PC-3 (cell line): Measurements from ENCODE around the gene RELA. TPM values are rescaled to one million over a fixed set of nuclear protein-coding genes. Genes with fewer than 3 reads are reported as not detected.
A peak's percentile ranks its signal among the peaks of the same experiment; 100 is the strongest.

Source experiments
- ATAC-seq: fragments of 200-7000 bp; cut with Tn5 transposase; 2 replicates; pipeline ENCODE4 v1.9.1; 2020; ENCODE audit warnings: mild to moderate bottlenecking, moderate library complexity
- BruUV-seq: library from RNA; stranded (reverse); fragments of 400-500 nt; replicated peaks from 2 replicates; lab custom pipeline; 2021; lab: Mats Ljungman, UMichigan
- CTCF ChIA-PET: fragments of 300-600 bp; sonication (Branson Sonifier 250); formaldehyde crosslinking; loops from one replicate; lab custom pipeline; 2022; ENCODE audit warnings: antibody characterized with exemption; lab: Charles Lee
- POLR2A ChIA-PET: fragments of 300-600 bp; sonication (Branson Sonifier 250); formaldehyde crosslinking; loops from one replicate; lab custom pipeline; 2022; ENCODE audit warnings: antibody characterized with exemption; ENCODE audit not compliant: unreplicated experiment; lab: Charles Lee
- DNase-seq: peaks from one replicate; pipeline ENCODE4 v3.0.0-alpha.2; 2015
- H2AFZ ChIP-seq: fragments of 300-600 bp; sonication (generic); 2 replicates; pipeline ENCODE4 v1.6.0; 2016; ENCODE audit warnings: antibody characterized with exemption, low read length
- H3F3A ChIP-seq: fragments of 300-600 bp; sonication (generic); one replicate; pipeline ENCODE4 v1.6.0; 2017; ENCODE audit warnings: antibody characterized with exemption, low read length, control low read depth, mild to moderate bottlenecking; ENCODE audit not compliant: unreplicated experiment
- H3K27ac ChIP-seq: fragments of 300-600 bp; sonication (generic); 2 replicates; pipeline ENCODE4 v1.5.1; 2016; ENCODE audit warnings: mild to moderate bottlenecking, low read length
- H3K27me3 ChIP-seq: fragments of 300-600 bp; sonication (generic); 2 replicates; pipeline ENCODE4 v1.6.1; 2016; ENCODE audit warnings: low read length, mixed read lengths
- H3K36me3 ChIP-seq: fragments of 300-600 bp; sonication (generic); 2 replicates; pipeline ENCODE4 v1.6.1; 2016; ENCODE audit warnings: low read depth, mixed run types, low read length, mixed read lengths
- H3K4me1 ChIP-seq: fragments of 300-600 bp; sonication (generic); 2 replicates; pipeline ENCODE4 v1.5.1; 2016; ENCODE audit warnings: low read length; ENCODE audit not compliant: insufficient read depth
- H3K4me2 ChIP-seq: fragments of 300-600 bp; sonication (generic); 2 replicates; pipeline ENCODE4 v1.6.0; 2016; ENCODE audit warnings: low read length
- H3K4me3 ChIP-seq: fragments of 300-600 bp; sonication (generic); 2 replicates; pipeline ENCODE4 v1.5.1; 2016; ENCODE audit warnings: mild to moderate bottlenecking, low read length, mixed read lengths
- H3K79me2 ChIP-seq: fragments of 300-600 bp; sonication (generic); 2 replicates; pipeline ENCODE4 v1.6.1; 2017; ENCODE audit warnings: low read length, mixed read lengths
- H3K9ac ChIP-seq: fragments of 300-600 bp; sonication (generic); 2 replicates; pipeline ENCODE4 v1.6.0; 2016; ENCODE audit warnings: mild to moderate bottlenecking, low read length
- H3K9me2 ChIP-seq: fragments of 300-600 bp; sonication (generic); replicated peaks from 2 replicates; pipeline ENCODE4 v1.6.1; 2016; ENCODE audit warnings: mixed run types, low read length, mixed read lengths
- H3K9me3 ChIP-seq: fragments of 300-600 bp; sonication (generic); 2 replicates; pipeline ENCODE4 v1.6.1; 2016; ENCODE audit warnings: low read length, mixed read lengths
- H4K20me1 ChIP-seq: fragments of 300-600 bp; sonication (generic); 2 replicates; pipeline ENCODE4 v1.6.1; 2016; ENCODE audit warnings: low read length, mixed read lengths
- EZH2 ChIP-seq: fragments of 300-600 bp; sonication (generic); IDR thresholded peaks from one replicate; pipeline ENCODE4 v1.6.1; 2017; ENCODE audit warnings: antibody characterized with exemption, mild to moderate bottlenecking, low read length; ENCODE audit not compliant: unreplicated experiment
- EZH2phosphoT487 ChIP-seq: fragments of 300-600 bp; sonication (generic); IDR thresholded peaks from 2 replicates; pipeline ENCODE4 v1.6.1; 2018; ENCODE audit warnings: mild to moderate bottlenecking, antibody characterized with exemption, low read length, borderline replicate concordance
- intact Hi-C: fragments of 100-400 bp; cut with micrococcal nuclease; formaldehyde crosslinking; loops from 2 replicates; pipeline ENCODE4 v1.9.0; 2023
- total RNA-seq: library from RNA; depleted of rRNA; stranded (reverse); fragments of >200 nt; gene quantifications from 2 replicates; pipeline ENCODE4 v1.2.3, GENCODE V29; 2014
- TF ChIP-seq, protein P1 (sequence below): fragments of 300-600 bp; sonication (generic); conservative IDR thresholded peaks from 2 replicates; pipeline ENCODE4 v1.5.1; 2017; ENCODE audit warnings: antibody characterized with exemption, low read depth, mild to moderate bottlenecking, low read length

The RELA gene
- total RNA-seq, 1 experiment from 2014 or later: 84.2 TPM

DNA sequence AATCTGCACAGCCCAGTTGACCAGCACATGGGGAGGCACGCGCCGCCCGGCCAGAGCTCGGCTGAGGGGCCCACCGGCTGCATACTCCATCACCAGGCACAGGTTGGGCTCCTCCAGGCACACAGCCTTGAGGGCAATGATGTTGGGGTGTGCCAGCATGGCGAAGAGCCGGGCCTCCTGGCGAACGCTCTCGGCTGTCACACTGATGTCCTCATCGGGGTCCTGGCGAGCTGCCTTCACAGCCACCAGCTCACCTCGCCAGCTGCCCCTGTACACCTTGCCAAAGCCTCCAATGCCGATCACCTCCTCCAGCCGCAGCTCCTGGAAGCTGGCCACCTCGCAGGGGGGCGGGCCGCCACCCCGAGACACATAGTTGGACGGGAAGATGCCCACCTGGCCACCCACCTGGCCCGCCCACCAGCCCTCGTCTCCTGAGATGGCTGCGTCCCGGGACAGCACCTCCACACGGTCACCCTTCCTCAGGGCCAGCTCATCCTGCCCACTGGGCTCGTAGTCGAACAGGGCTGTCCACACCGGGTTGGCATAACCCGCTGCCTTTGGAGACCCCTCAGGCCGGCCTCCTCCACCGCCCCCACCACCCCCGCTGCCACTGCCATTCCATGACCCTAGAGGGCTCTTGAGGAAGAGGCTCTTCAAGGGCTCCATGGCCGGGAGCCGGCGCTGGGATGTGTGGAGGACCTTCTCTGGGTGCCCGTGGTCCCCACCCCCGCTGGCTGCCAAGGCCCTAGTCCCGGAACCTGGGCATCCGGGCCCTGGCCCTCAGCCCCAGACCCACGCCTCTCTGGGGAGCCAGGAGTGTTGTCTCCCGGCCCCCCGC is 49.4 kb downstream of the RELA start:
- POLR2A ChIA-PET: interaction anchor here (0.6 to 0.7 kb wide), 2 partner anchors 36 to 43 kb away, joined by 3 read pairs; partner anchors contain the start of gene ZNRD2
- CTCF ChIA-PET: no interaction called here

DNA sequence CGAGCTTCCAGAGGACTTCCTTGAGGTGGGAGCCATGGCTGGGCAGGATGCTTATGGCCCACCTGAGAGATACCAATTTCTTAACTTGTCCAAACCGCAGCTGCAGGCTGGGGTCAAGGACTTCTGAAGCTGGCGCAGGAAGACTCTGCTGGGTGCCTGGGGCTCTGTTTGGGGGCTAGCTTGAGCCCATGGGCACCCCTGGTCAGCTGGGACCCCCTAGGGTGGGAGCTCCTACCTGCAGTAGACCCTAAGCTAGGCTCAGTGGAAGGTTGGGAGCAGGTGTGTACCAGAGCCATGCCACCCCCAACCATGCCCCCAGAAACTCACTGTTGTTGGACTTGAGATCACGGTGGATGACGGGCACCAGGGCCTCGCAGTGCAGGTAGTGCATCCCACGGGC is 50.0 kb downstream of the RELA start:
- peaks cover 35% of the 10 kb centered on the region for H3K4me1 ChIP-seq
- CTCF ChIA-PET: no interaction called here

More for the DNA sequence above, 49.4 kb downstream of the RELA start:
- Histone ChIP-seq H3K4me3 (peak overlapping the region; percentile 90), H3K4me2 (peak overlapping the region; percentile 92), H3K27ac (peak overlapping the region; percentile 81), H3K9me3 (no peaks in the 10 kb centered on the region), H3K9ac (peak overlapping the region; percentile 94), H4K20me1 (peaks cover 17% of the 10 kb centered on the region), H3K4me1 (peaks cover 35% of the 10 kb centered on the region), H3K79me2 (peaks cover 80% of the 10 kb centered on the region), H3K36me3 (peaks cover 12% of the 10 kb centered on the region; the same call in 1 of the 2 replicates), H3F3A (no peaks in the 10 kb centered on the region), H3K9me2 (no peaks in the 10 kb centered on the region), H3K27me3 (no peaks in the 10 kb centered on the region), H2AFZ (peak overlapping the region; percentile 57; the same call in 1 of the 2 replicates)
- DNase-seq: peak; percentile 20
- ATAC-seq: no peak
- BruUV-seq: no TSS peak
- intact Hi-C loops: loop anchor here (10.0 kb wide), 1 partner anchor 69 kb away; no protein-coding TSS in a partner anchor
- TF ChIP-seq EZH2phosphoT487 (no peak), EZH2 (no peak)
- TF ChIP-seq, protein P1, sequence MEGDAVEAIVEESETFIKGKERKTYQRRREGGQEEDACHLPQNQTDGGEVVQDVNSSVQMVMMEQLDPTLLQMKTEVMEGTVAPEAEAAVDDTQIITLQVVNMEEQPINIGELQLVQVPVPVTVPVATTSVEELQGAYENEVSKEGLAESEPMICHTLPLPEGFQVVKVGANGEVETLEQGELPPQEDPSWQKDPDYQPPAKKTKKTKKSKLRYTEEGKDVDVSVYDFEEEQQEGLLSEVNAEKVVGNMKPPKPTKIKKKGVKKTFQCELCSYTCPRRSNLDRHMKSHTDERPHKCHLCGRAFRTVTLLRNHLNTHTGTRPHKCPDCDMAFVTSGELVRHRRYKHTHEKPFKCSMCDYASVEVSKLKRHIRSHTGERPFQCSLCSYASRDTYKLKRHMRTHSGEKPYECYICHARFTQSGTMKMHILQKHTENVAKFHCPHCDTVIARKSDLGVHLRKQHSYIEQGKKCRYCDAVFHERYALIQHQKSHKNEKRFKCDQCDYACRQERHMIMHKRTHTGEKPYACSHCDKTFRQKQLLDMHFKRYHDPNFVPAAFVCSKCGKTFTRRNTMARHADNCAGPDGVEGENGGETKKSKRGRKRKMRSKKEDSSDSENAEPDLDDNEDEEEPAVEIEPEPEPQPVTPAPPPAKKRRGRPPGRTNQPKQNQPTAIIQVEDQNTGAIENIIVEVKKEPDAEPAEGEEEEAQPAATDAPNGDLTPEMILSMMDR: no peak; the same call in 1 of the 2 replicates

More for the DNA sequence above, 50.0 kb downstream of the RELA start:
- Histone ChIP-seq H3K9me2 (no peaks in the 10 kb centered on the region), H3K9ac (peak overlapping the region; percentile 94; the same call in 1 of the 2 replicates), H3K79me2 (peaks cover 73% of the 10 kb centered on the region), H3K4me2 (peak overlapping the region; percentile 92), H4K20me1 (peaks cover 15% of the 10 kb centered on the region), H3F3A (no peaks in the 10 kb centered on the region), H3K27me3 (no peaks in the 10 kb centered on the region), H3K4me3 (peak overlapping the region; percentile 90), H3K27ac (no peak overlapping the region), H2AFZ (no peak overlapping the region), H3K36me3 (peaks cover 12% of the 10 kb centered on the region; the same call in 1 of the 2 replicates), H3K9me3 (no peaks in the 10 kb centered on the region)
- BruUV-seq: no TSS peak
- no peak for TF ChIP-seq EZH2phosphoT487
- no peak for TF ChIP-seq EZH2
- TF ChIP-seq, protein P1: no peak
- POLR2A ChIA-PET: interaction anchor here (0.6 kb wide), 1 partner anchor 35 kb away, joined by 3 read pairs; no protein-coding TSS in a partner anchor
- ATAC-seq (no peak), DNase-seq (no peak)
- intact Hi-C loops: loop anchor here (10.0 kb wide), 1 partner anchor 68 kb away; no protein-coding TSS in a partner anchor
